Right ventricle myocardium inferior (tissue), 1 donor: ENCODE measurements around the gene SRRM4. TPM values are rescaled to one million over a fixed set of nuclear protein-coding genes. Genes with fewer than 3 reads are reported as not detected.

Experiments
- ATAC-seq: fragments of 200-7000 bp; cut with Tn5 transposase; one replicate; pipeline ENCODE4 v1.9.1; 2020; ENCODE audit warnings: mild to moderate bottlenecking, moderate library complexity
- DNase-seq: peaks from one replicate; pipeline ENCODE4 v3.0.0; 2021; ENCODE audit errors: missing footprints
- intact Hi-C: fragments of 100-400 bp; cut with DNase I; formaldehyde crosslinking; loops from one replicate; pipeline ENCODE4 v1.11.0; 2022
- long read RNA-seq: library from polyadenylated mRNA; unstranded; transcript quantifications from one replicate; pipeline ENCODE4 v2.0.0, GENCODE V29; 2021
- total RNA-seq: library from RNA; stranded (reverse); fragmentation: NEBNext Ultra II Directional; extraction: Animal tissue kit (Norgen Biotek cat#: 25700); gene quantifications from one replicate; pipeline ENCODE4 v1.2.1, GENCODE V29; 2021
- donor health status: DM: no; HTN: yes; CAD: no; lungs with severe emphysema.

The SRRM4 gene
- total RNA-seq: 0.43 TPM
- long read RNA-seq, partial matches to known transcripts: 0 of 2 reads
- long read RNA-seq, other reads (novel, unspliced or antisense): 2 of 2 reads

GRCh38 chr12:118981285-118982211 lies at the start of gene SRRM4:
Gene SRRM4 (plus strand): TSS chr12:118981541. CDS start chr12:118981883, 342 bp downstream.
- intact Hi-C loops: no loop called here
- ATAC-seq (no peak), DNase-seq (peak; percentile 63)

DNA sequence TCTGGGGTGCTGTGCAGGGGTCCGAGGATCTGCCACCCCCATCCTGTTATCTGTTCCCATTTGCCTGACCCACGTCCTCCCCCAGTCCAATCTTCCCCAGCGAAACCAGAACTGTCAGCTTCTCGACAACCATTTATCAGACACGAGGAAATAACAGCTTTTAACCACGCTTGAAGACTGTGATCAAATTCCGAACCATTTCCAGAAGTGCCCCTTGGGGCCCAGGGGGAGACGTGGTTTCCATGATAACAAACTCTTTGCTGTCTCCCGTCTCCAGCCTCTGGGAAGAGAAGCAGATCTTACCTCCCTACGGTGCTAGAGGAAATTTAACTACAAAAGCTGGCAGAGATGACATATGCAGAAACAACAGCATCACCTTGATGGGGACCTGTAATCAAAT lies 35.1 kb upstream of the SRRM4 start:
- ATAC-seq (no peak), DNase-seq (no peak)
- intact Hi-C loops: no loop called here

- ATAC-seq (no peak), DNase-seq (no peak)
- intact Hi-C loops: no loop called here
Observed at GRCh38 chr12:118958520-118958919, 22.8 kb upstream of the SRRM4 start.

- intact Hi-C loops: no loop called here
- no peak for ATAC-seq
- no peak for DNase-seq
Observed at GRCh38 chr12:118959348-118959747, 22.0 kb upstream of the SRRM4 start.

DNA sequence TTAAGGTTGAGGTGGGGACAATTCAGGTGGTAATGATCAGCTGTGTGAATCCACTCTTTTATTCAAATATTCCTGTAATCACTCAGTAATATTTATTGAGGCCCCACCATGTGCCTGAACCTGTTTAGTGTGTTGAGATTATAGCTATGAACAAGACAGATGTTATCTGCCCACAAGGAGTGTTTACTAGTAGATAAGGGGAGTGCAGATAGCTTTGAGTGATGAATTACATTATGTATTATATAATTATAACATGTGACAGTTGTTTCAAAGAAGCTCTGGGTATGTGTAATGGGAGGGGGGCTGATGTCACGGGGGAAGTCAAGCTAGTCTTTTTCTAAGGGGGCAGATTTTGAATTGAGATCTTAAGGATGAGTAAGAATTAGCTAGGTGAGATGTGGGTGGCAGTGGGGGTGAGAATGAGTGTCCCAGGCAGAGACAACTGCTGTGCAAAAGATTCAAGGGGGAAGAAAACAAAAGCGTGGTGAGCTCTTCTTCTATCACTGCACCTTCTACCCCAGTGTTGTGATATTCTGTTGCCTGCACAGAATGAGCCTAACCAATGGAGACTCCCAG lies 21.3 kb upstream of the SRRM4 start:
- intact Hi-C loops: no loop called here
- ATAC-seq: no peak

DNA sequence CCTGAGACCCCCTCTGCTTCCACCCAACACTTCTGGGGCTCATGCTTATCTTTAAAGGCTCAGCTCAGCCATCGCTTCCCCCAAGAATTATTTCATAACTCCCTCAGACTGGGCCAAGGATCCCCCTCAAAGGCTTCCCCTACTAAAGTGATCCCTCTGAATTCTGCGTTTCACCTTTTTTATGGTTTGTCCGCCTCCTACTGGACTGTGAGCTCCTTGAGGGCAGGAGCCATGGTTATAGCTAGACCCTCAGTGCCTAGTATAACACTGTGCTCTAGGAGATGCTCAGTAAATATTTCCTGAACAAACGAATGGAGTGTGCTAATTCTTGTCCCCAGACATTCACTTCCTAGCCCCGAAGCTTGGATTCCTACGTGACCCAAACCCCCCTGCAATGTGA lies 20.5 kb upstream of the SRRM4 start:
- intact Hi-C loops: no loop called here
- ATAC-seq (no peak), DNase-seq (no peak)

More for the DNA sequence above, 21.3 kb upstream of the SRRM4 start:
- DNase-seq: no peak

GRCh38 chr12:118964988-118965387 lies 16.4 kb upstream of the SRRM4 start:
- DNase-seq (no peak), ATAC-seq (no peak)
- intact Hi-C loops: no loop called here

DNA sequence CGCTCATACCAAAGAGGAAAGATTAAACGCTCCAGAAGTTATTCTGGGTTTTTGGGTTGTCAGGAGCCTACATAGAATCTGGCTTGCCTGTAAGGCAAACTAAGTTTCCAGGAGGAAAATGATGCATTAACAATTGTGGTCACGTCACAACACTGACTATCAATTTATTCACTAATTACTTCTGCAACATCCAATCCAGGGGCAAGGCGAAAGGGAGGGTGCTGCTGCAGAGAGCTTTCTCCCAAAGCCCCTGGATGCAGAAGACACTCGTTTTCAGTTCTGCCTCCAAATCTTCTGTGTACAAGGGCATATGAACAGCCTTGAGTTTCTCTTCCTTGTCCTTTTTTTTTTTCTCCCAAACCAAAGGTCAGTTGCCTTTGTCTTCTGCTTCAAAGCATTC lies 10.5 kb upstream of the SRRM4 start:
- intact Hi-C loops: no loop called here
- ATAC-seq: no peak
- no peak for DNase-seq

DNA sequence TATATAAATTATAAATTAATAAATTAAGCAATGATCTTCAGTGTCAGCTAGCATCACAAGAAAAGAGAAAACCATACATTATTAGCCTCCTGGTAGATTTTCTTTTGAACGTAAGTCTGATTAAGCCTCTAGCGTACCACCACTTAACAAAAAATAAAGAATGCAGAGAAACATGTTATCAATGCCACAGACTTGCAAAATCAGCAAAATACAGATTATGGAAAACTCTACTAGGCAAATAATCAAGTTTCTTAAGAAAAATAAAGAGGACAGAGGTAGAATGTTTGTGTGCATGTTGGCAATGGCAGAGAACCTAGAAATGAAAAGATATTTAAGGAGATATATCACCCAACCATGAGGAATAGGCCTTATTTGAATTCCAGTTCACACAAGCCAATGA lies 8.4 kb upstream of the SRRM4 start:
- DNase-seq (no peak), ATAC-seq (no peak)
- intact Hi-C loops: no loop called here

GRCh38 chr12:118979763-118980406 lies 1.5 kb upstream of the SRRM4 start:
- no peak for ATAC-seq
- peak; percentile 66 for DNase-seq
- intact Hi-C loops: loop anchor here (2.0 kb wide), 1 partner anchor 565 kb away; no protein-coding TSS in a partner anchor

DNA sequence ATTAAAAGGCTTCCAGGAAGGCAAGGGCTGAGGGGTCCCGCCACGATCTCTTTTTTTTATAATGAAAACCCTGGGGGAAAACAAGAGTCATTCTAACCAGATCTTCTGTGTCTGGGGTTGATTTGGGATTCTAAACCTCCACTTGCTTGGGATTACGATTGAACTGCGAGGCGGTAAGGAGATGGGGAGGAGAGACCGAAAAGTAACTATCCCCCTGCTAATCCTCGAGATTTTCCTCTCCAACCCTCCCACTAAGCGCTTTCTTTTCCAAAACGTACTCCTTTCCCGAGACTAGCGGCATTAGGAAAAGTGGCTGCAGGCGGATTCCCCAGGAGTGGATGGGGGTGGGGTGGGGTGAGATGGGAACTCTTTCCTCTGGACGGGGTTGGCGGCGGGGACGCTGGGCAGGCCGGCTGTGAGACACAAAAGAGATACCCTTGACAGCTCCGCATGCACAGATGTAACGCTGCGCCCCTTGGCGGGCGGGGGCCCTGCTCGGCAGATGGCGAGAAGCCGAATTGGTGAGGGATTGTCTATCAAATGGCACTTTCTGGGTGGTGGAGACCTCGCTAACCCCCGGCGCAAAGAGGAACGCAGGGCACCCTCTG lies 830 bp upstream of the SRRM4 start:
- no peak for DNase-seq
- ATAC-seq: no peak
- intact Hi-C loops: no loop called here

DNA sequence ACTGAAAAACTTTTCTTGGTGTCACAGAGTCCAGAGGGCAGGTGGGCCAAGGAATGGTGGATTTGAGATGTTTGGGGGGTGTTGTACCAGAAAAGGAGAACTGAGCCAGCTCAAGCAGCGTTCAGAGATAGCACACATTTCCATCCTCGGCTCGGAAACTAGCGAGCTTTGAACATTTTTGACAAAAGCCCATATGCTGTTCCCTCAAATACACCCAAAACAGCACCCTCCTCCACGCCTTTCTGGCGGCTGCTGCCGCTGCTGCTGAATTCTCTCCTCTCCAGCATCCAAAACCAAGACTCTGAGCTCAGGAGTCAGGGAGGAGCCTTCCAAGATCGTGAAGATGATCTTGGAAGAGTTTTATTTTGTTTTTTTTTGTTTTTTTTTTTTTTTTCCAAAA lies 961 bp downstream of the SRRM4 start:
- intact Hi-C loops: no loop called here
- ATAC-seq (no peak), DNase-seq (no peak)

- intact Hi-C loops: no loop called here
- ATAC-seq: no peak
Observed at GRCh38 chr12:118982984-118983761, 1.8 kb downstream of the SRRM4 start.

DNA sequence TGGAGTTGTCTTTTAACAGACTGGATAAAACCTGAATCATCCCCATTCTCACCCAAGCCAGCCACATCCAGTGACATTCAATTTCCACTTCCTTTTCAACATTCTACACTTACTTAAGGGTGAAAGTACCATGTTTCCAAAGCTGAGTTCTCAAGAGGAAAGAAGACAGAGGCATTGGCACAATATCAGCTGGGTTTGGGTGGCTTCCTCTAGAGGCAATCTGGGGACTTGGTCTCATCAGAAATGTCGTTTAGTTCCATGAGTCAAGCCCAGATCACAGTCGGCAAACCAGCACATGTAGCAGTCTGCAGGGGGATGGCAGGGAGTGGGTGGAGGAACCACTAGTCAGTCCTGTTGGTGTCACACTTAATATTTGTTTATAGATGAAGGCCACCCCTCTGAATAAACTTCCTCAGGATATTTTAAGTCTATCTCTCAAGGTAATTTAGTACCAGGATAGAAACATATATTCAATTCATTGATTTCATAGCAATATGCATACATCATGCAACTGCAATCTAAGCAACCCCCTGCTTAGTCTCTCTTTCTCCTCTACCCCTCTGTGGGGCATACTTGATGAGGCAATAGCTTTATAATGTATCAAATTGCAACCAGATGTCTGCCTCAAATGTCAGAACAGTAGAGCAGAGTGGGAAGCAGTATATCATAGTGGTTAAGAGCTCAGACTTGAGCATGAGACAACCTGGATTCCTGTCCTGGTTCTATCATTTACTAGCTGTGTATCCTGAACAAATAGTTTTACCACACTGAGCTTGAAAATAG lies 3.0 kb downstream of the SRRM4 start:
- intact Hi-C loops: no loop called here
- ATAC-seq: no peak
- no peak for DNase-seq

More at GRCh38 chr12:118982984-118983761, 1.8 kb downstream of the SRRM4 start:
- DNase-seq: no peak

GRCh38 chr12:118986050-118986449 lies 4.7 kb downstream of the SRRM4 start:
- ATAC-seq (no peak), DNase-seq (no peak)
- intact Hi-C loops: no loop called here

- peak; percentile 69 for DNase-seq
- intact Hi-C loops: no loop called here
- peak; percentile 78 for ATAC-seq
Observed at GRCh38 chr12:118999107-118999506, 17.8 kb downstream of the SRRM4 start.

DNA sequence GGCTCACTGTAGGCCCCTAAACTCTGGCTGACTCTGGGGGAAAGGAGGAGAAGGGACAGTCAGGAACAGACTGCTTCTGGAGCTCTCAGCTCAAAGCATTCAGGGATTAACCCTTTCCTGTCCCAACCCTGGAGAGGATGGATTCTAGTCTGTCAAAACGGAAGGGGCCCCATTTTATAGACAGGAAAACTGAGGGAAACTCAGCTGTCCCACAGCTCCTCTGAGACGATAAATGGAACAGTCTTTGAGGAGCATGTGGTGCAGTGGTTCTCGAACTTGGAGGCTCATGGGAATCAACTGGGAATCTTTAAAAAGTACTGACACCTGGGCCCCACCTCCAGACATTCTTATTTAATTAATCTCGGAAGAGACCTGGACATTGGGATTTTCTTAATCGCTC lies 23.7 kb downstream of the SRRM4 start:
- DNase-seq: no peak
- ATAC-seq: no peak
- intact Hi-C loops: no loop called here

- ATAC-seq: no peak
- DNase-seq: no peak
- intact Hi-C loops: no loop called here
Observed at GRCh38 chr12:119005913-119006312, 24.6 kb downstream of the SRRM4 start.
